ENCODE measurements around the gene EDA. TPM values are rescaled to one million over a fixed set of nuclear protein-coding genes. Genes with fewer than 3 reads are reported as not detected.

Gene EDA
- total RNA-seq: 3.0 and 4.8 TPM in 2 replicates
- long read RNA-seq, partial matches to known transcripts: 0 of 1 reads
- long read RNA-seq, other reads (novel, unspliced or antisense): 1 of 1 reads

GRCh38 chrX:69615779-69616456, at the start of gene EDA:
Gene EDA (plus strand): TSS chrX:69616113.
- no peaks in the 10 kb centered on the region for H3K36me3 Mint-ChIP-seq (ENCODE audit: insufficient read depth)
- TF ChIP-seq CTCF (IDR thresholded peaks at IDR 0.05; ENCODE audit: unreplicated experiment): no peak
- peaks cover 4% of the 10 kb centered on the region for H3K4me1 Mint-ChIP-seq (ENCODE audit: low read depth)
- H3K27ac Mint-ChIP-seq: peak within 1 kb of the TSS; percentile 52
- H3K27me3 Mint-ChIP-seq: peaks cover 13% of the 10 kb centered on the region
- peak; percentile 77 for DNase-seq (ENCODE audit: low spot score, unreplicated experiment)
- peaks cover 13% of the 10 kb centered on the region for H3K9me3 Mint-ChIP-seq (ENCODE audit: low read depth)
- H3K4me3 Mint-ChIP-seq (ENCODE audit: low read depth): peak within 1 kb of the TSS; percentile 79

DNA sequence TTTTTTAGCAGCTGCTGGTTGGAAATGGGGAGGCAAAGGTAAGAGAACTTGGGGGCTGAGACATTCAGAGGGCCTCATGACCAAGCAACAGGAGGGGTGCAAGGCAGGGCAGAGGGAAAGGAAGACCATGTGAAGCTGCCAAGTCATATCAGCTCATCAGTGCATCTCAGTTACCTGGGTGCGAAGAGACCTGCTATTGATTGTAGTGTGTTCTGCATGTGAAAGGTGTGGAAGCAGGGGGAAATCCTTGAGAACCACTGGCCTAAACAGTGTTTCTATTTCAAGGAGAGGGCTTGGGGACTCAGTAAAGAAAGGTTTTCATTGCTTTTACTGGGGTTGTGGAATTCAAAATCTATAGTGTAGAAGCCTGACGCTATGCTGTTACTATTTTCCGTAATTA, 47.1 kb upstream of the EDA start:
- Mint-ChIP-seq H3K4me1 (ENCODE audit: low read depth) (peaks cover 6% of the 10 kb centered on the region), H3K9me3 (ENCODE audit: low read depth) (peaks cover 26% of the 10 kb centered on the region), H3K36me3 (ENCODE audit: insufficient read depth) (no peaks in the 10 kb centered on the region), H3K27me3 (no peaks in the 10 kb centered on the region), H3K27ac (no peak overlapping the region), H3K4me3 (ENCODE audit: low read depth) (no peak overlapping the region)
- no peak for DNase-seq (ENCODE audit: low spot score, unreplicated experiment)
- TF ChIP-seq CTCF (IDR thresholded peaks at IDR 0.05; ENCODE audit: unreplicated experiment): no peak

- no peak for DNase-seq (ENCODE audit: low spot score, unreplicated experiment)
- no peaks in the 10 kb centered on the region for H3K4me1 Mint-ChIP-seq (ENCODE audit: low read depth)
- peaks cover 8% of the 10 kb centered on the region for H3K9me3 Mint-ChIP-seq (ENCODE audit: low read depth)
- peak overlapping the region; percentile 43 for H3K27ac Mint-ChIP-seq
- TF ChIP-seq CTCF (IDR thresholded peaks at IDR 0.05; ENCODE audit: unreplicated experiment): no peak
- H3K36me3 Mint-ChIP-seq (ENCODE audit: insufficient read depth): no peaks in the 10 kb centered on the region
- no peaks in the 10 kb centered on the region for H3K27me3 Mint-ChIP-seq
- H3K4me3 Mint-ChIP-seq (ENCODE audit: low read depth): no peak overlapping the region
Measured at GRCh38 chrX:69597399-69597798, 18.5 kb upstream of the EDA start.

GRCh38 chrX:69600182-69600581, 15.7 kb upstream of the EDA start:
- no peak for DNase-seq (ENCODE audit: low spot score, unreplicated experiment)
- peaks cover 3% of the 10 kb centered on the region for H3K4me1 Mint-ChIP-seq (ENCODE audit: low read depth)
- H3K27me3 Mint-ChIP-seq: no peaks in the 10 kb centered on the region
- no peaks in the 10 kb centered on the region for H3K36me3 Mint-ChIP-seq (ENCODE audit: insufficient read depth)
- peaks cover 4% of the 10 kb centered on the region for H3K9me3 Mint-ChIP-seq (ENCODE audit: low read depth)
- H3K4me3 Mint-ChIP-seq (ENCODE audit: low read depth): no peak overlapping the region
- TF ChIP-seq CTCF (IDR thresholded peaks at IDR 0.05; ENCODE audit: unreplicated experiment): no peak
- H3K27ac Mint-ChIP-seq: no peak overlapping the region

DNA sequence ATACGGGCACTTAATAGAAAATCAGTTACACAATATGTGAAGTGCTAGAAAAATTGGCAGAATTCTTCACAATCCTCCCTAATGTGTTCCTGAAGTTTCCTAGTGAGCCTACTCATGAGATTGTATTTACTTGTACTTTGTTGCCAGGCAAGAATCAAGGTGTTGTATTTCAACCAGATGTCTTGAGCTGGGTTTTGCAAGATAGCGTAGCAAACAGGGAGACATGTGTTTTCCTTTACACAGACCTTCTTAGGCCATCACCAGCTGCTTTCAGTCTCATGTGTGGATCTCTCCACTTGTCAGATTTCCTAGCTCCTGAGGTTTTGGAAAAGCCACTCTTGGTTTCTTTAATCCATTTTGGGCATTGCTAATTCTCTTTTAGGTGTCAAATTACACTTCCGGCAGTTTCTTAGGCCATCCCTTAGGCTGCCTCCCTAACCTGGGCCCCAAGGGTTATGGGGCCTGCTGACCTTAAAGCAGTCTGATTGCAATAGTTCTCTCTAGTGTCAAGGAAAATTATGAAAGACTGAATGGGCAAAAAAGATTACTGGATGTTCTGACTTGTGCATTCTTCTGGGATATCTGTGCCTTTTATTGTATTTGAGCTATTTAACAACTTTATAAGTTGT, 12.2 kb upstream of the EDA start:
- no peak for DNase-seq (ENCODE audit: low spot score, unreplicated experiment)
- H3K4me3 Mint-ChIP-seq (ENCODE audit: low read depth): no peak overlapping the region
- peaks cover 3% of the 10 kb centered on the region for H3K4me1 Mint-ChIP-seq (ENCODE audit: low read depth)
- H3K9me3 Mint-ChIP-seq (ENCODE audit: low read depth): peaks cover 4% of the 10 kb centered on the region
- TF ChIP-seq CTCF (IDR thresholded peaks at IDR 0.05; ENCODE audit: unreplicated experiment): no peak
- H3K27ac Mint-ChIP-seq: no peak overlapping the region
- H3K27me3 Mint-ChIP-seq: no peaks in the 10 kb centered on the region
- H3K36me3 Mint-ChIP-seq (ENCODE audit: insufficient read depth): no peaks in the 10 kb centered on the region
